GM18951 (cell line): Measurements from ENCODE around the gene AAMDC.

Experiments
- POLR2A ChIP-seq: IDR thresholded peaks from 4 replicates; pipeline ENCODE4 v1.6.1; 2011; ENCODE audit warnings: mild to moderate bottlenecking; ENCODE audit not compliant: insufficient read length, insufficient read depth; ENCODE audit errors: extremely low read depth
- in situ Hi-C: fragments of 300-500 bp; cut with MboI; formaldehyde crosslinking; loops from one replicate; pipeline ENCODE4 v1.12.0; 2022; ENCODE audit warnings: low sequenced_read_pairs, mixed read lengths, inconsistent platforms; ENCODE audit not compliant: unreplicated experiment

The AAMDC gene

DNA sequence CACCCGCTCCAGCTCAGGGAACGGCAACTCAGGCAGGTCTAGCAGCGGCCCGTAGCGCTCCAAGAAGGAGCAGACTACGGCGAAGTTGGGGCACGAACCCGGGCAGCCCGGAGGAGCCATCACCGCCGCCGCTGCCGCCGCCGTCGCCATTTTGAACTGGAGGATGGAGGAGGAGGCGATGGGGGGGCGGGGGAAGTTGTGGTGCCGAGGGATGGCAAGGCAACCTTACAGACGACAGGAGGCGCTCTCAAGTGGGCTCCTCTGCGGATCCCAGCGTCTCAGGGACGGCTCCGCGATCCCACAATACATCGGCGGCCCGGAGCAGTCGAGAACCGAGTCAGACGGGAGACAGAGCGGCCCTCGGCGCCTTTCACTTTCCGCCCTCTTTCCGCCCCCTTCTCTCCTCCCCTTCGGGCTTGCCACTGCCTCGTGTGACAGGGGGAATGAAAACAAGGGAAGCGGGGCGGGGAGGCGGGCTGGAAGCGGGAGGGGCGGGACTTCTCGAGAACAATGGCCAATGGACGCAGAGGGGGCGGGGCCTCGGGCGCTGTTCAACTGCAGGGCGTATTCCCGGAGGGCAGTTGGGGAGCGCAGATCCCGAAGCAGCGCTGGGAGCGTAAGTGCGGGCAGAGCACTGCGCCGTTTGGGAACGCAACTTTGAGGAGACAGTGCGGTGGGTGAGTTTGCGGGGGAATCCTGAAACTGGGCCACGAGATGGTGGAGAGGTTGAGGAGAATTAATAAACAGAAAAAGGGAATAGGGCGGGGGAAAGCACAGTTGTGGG, at the start of gene AAMDC, which contains the start of gene RSF1:
Gene AAMDC, plus strand, starts transcription at position 580 of the 784 bp plus-strand sequence. CDS start 21,353 bp downstream, outside the sequence.
Gene RSF1, minus strand, starts transcription at position 158 of the 784 bp plus-strand sequence. Its CDS starts 8 bp downstream, at position 150.
- TF ChIP-seq POLR2A: peak; percentile 63
- in situ Hi-C loops: no loop called here

DNA sequence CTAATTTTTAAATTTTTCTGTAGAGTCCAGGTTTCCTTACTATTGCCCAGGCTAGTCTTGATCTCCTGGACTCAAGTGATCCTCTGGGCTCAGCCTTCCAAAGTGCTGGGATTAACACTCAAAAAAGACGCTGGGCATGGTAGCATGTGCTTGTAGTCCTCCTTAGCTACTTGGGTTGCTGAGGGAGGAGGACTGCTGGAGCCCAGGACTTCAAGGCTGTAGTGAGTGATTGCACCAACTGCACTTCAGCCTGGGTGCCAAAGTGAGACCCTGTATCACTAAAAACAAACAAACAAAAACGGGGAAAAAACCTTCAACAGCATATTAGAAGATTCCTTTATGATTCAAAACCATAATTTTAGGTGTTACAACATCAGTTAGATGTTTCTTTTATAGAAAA, 45.0 kb upstream of the AAMDC start:
- TF ChIP-seq POLR2A: no peak
- in situ Hi-C loops: loop anchor here (10.0 kb wide), 1 partner anchor 229 kb away; no protein-coding TSS in a partner anchor

DNA sequence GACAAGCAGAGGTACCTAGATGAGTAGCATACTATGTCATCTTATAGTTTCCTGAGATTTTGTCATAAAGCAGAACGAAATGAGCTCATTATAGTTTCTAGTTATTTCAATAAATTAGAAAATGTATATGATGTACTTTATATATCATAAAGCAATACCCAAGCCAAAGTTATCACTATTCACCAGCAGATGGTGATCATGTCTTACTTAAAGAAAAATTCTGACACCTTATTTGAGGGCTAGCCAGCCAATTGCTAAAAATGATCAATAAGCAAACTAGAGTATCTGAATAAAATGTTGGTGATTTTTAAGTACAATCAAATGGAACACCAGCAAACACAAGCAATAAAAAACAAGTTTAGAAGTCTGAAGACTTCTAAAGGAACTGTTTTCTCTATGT, 44.5 kb upstream of the AAMDC start:
- in situ Hi-C loops: loop anchor here (10.0 kb wide), 1 partner anchor 228 kb away; no protein-coding TSS in a partner anchor
- TF ChIP-seq POLR2A: no peak

DNA sequence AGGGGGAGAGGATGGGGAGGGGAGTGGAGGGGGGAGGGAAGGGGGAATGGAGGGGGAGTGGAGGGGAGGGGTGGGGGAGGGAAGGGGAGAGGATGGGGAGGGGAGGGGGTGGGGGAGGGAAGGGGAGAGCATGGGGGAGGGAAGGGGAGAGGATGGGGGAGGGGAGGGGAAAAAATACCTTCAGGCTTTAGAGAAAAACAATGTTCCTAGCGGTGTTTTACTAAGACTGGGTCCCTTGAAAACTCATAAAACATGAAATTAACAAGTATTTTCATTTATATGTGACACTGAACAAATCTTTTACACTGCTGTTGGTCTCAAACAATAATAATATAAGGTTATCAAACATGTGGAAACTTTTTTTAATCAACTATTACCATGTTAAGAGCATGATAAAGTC, 42.8 kb upstream of the AAMDC start:
- in situ Hi-C loops: loop anchor here (10.0 kb wide), 1 partner anchor 227 kb away; no protein-coding TSS in a partner anchor
- no peak for TF ChIP-seq POLR2A

DNA sequence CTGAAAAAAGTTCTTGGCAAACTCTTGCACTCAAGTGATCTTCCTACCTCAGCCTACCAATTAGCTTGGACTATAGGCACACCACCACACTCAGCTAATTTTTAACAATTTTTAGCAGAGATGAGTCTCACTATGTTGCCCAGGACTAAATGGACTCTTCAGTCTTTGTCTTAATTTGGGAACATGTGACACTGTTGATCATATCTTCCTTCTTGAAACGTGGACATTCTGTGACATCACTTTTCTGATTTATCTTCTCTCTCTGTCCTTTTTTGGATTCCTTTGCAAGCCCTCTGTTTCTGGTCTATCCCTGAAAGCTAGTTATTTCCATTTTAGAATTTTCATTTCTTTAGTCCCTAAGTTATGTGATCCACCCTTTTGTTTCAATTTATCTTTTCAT, 42.4 kb upstream of the AAMDC start:
- TF ChIP-seq POLR2A: no peak
- in situ Hi-C loops: loop anchor here (10.0 kb wide), 1 partner anchor 226 kb away; no protein-coding TSS in a partner anchor

DNA sequence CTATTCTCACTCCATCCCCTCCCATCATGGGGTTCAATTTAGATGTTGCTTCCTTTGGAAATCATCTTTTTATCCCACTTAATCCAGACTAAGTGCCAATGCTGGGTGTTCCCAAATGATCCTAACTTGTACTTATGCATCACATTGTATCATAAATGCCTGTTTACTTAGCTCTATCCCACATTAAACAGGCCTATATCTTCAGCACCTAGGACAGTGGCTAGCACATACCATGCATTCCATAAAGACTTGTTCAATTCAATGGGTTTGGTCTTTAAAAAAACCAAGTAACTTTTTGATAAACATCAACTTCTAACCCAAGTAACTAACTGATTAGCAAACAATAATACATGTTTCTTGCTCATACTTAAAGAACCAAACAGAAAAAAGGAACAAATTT, 41.0 kb upstream of the AAMDC start:
- no peak for TF ChIP-seq POLR2A
- in situ Hi-C loops: loop anchor here (10.0 kb wide), 1 partner anchor 225 kb away; no protein-coding TSS in a partner anchor

DNA sequence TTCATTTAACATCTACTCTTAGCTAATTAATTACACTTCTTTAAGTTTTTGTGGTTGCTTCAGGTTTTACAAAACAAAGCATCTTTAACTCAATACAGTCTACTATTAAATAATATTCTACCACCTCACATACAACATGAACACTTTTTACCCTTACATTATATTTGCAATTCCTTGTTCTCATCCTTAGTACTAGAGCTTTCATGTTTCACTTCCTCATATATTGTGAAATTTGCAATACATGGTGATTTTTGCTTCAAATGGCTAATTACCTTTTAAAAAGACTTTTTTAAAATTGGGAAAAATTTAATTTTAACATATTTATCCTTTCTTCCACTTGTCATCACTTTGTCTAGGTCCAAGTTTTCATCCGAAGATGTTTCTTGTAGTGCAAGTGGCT, 37.9 kb upstream of the AAMDC start:
- no peak for TF ChIP-seq POLR2A
- in situ Hi-C loops: no loop called here

DNA sequence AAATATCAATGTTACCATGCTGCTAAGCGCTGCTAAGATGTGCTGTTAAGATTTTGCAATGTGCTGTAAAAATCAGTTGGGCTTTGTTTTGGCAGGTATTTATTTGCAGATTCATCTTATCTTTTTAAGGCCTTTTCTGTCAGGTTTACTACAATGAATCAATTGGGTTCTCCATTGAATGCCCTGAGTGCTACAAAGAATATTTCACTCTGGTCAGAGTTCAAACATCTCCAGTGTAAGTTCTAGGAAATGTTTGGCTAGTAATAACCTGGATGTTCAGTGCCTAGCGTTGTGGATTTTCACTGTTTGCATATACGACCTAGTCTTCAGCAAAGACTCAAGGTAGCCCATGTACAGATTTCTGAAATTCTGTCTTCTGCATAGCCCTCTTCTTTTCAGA, 36.4 kb upstream of the AAMDC start:
- in situ Hi-C loops: no loop called here

DNA sequence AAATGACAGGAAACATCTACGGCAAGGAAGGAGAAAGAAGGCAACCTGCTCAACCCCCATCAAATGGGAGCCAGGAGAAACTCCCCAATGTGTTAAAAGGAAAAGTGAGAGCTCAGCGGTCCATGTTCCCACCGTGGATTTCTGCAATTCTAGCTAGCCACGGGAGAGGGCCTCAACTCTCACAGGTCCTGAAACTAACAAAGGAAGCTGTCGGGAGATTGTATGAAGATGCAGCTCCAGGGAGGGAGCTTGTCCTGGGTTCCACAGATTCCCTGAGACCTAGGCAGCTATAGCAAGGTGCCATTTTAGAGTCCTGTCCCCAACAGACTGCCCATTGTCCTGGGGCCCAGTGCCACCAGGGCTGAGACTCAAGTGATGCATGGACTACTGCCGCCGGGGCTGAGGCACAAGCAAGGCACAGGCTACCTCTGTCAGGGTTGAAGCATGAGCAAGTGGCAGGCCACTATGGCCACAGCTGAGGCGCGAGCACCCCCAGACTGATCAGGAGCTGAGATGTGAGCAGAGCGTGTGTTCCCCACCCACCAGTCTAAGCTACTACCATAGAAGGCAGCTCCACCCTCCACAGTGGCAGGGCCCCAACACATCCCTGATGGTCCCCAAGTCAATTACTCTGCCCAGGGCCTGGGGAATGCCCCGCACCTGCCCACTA, 31.7 kb upstream of the AAMDC start:
- no peak for TF ChIP-seq POLR2A
- in situ Hi-C loops: no loop called here

More for the DNA sequence above, 36.4 kb upstream of the AAMDC start:
- TF ChIP-seq POLR2A: no peak

DNA sequence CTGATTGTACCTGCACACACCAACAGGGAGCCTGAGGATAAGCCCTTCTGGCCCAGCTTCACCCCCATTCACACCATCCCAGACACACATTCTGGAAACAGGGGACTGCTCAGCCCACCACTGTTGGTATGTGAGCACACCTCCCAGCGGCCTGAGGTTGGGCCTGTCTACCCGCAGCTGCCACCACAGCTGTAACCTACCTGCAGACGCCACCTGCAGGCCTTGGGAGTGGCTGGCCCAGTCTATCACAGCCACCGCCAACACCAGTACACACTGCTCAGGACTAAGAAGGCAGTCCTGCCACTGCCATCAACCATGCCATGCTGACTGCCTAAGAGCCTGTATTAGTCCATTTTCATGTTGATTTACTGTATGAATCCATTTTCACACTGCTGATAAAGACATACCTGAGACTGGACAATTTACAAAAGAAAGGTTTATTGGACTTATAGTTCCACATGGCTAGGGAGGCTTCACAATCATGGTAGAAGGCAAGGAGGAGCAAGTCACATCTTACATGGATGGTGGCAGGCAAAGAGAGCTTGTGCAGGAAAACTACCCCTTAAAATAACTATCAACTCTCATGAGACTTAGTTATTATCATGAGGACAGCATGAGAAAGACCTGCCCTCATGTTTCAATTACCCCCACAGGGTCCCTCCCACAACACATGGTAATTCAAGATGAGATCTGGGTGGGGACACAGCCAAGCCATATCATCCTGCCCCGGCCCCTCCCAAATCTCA, 31.0 kb upstream of the AAMDC start:
- in situ Hi-C loops: no loop called here
- no peak for TF ChIP-seq POLR2A

DNA sequence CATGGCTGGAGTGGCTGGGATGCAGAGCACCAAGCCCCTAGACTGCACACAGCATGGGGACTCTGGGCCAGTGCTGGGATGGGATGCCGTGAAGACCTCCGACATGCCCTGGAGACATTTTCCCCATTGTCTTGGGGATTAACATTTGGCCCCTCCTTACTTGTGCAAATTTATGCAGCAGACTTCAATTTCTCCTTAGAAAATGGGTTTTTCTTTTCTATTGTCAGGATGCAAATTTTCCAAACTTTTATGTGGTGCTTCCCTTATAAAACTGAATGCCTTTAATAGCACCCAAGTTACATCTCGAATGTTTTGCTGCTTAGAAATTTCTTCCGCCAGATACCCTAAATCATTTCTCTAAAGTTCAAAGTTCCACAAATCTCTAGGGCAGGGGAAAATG, 29.6 kb upstream of the AAMDC start:
- TF ChIP-seq POLR2A: no peak
- in situ Hi-C loops: no loop called here

DNA sequence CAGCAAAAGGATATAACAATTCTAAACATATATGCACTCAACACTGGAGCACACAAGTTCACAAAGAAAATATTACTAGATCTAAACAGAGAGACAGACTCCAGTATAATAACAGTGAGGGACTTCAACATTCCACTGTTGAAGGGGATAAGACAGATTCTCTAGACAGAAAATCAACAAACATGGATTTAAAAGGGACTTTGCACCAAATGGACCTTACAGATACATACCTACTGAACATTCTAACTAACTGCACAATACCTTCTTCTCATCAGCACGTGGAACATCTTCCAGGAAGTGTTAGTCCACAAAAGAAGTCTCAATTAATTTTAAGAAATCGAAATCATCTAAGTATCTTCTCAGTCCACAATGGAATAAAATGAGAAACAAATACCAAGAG, 27.0 kb upstream of the AAMDC start:
- TF ChIP-seq POLR2A: no peak
- in situ Hi-C loops: no loop called here

DNA sequence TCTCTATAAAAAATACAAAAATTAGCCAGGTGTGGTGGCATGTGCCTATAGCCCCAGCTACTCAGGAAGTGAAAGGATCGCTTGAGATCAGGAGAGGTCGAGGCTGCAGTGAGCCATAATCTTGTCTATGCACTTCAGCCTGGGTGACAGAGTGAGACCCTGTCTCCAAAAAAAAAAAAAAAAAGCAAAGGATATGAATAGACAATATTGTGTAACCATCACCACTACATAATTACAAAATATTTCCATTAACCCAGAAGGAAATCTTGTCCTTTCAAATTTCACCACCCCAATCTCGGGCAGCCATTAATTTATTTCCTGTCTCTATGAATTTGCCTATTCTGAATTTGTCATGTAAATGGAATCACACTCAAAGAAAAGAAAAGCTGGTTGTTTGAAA, 21.6 kb upstream of the AAMDC start:
- in situ Hi-C loops: no loop called here

More for the DNA sequence above, 21.6 kb upstream of the AAMDC start:
- no peak for TF ChIP-seq POLR2A
